DLD1 (cell line): ENCODE results near the gene LHFPL6.

Source experiments
- in situ Hi-C: cut with HindIII; loops from 2 replicates; pipeline ENCODE4 v1.10.0; 2017; ENCODE audit warnings: low sequenced_read_pairs

Gene LHFPL6

GRCh38 chr13:39418424-39418823, 184.6 kb downstream of the LHFPL6 start:
- in situ Hi-C loops: no loop called here

DNA sequence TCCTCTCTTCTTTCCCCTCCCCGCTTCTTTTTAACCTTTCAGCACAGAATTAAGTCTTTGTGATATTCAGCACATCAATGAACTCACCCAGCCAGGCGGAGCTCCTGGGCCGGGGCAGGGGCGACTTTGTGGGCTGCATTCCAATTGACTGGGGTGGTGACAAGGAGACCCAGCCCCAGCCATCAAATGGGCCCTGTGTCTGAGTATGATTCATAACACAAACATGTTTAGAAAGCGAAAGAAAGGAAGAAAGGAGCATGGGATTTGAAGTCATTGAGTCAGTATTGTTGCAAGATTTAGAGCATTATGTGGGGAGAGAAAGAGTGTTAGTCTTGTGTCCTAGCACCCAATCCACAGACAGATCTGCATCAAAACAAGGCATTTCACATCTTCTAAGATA, 185.3 kb downstream of the LHFPL6 start:
- in situ Hi-C loops: no loop called here

- in situ Hi-C loops: no loop called here
Measured at GRCh38 chr13:39417131-39417530, 185.9 kb downstream of the LHFPL6 start.

- in situ Hi-C loops: no loop called here
Measured at GRCh38 chr13:39415008-39415802, 187.8 kb downstream of the LHFPL6 start.

GRCh38 chr13:39414339-39414738, 188.7 kb downstream of the LHFPL6 start:
- in situ Hi-C loops: no loop called here

- in situ Hi-C loops: no loop called here
Measured at GRCh38 chr13:39411511-39411910, 191.5 kb downstream of the LHFPL6 start.

DNA sequence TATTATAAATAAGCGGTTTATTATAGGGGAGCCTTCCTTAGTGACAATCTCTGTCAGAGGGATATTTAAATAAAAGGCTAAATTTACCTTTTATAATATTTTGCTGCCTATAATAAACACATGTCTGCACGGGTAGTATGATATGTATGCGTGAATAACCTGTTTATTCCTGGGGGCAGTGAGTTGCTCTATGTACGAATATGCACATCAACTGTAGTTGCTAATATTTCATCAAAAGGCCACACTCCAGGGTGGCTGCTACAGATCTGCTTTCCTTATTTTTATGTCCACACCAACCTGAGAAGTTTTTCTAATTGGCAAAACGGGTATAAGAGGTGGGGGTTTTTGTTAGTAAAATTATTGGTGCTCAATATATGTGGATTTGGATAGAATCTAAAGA, 192.0 kb downstream of the LHFPL6 start:
- in situ Hi-C loops: no loop called here

GRCh38 chr13:39410096-39410901, 192.7 kb downstream of the LHFPL6 start:
- in situ Hi-C loops: no loop called here

DNA sequence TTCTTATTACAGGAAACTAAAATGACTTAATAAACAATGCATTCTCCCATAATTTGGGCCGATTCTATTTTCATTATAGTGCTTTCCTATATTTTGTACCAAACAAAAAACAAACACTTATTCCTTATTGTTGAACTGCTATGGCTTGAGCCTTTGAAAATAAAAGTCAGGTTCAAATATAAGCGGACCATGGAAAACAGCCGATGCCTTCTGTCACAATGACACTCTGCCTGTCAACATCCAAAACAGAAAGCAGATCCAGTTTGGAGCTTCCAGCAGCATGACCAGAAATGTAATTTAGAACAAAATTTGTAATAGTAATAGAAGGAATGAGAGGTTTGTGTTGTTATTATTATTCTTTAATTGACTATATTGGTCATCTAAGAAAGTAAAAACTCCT, 194.5 kb downstream of the LHFPL6 start:
- in situ Hi-C loops: no loop called here

GRCh38 chr13:39407786-39408185, 195.2 kb downstream of the LHFPL6 start:
- in situ Hi-C loops: no loop called here

DNA sequence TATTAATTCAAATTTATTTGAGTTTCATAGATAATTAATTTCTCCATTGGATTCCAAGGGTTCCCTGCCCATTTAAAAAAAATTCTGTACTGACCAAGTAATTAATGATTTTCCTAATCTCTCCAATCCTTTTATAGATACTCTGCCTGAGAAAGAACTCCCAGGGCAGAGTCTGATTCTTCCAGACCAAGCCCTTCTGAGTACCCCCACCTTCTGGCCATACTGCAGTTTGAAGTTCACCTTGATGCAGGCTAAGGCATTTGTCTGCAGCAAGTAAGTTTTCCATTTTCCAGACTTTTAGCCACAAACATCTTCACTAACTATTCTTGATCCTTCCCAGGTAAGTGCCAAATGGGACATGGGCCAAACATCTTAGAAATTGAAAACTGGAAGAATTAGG, 195.9 kb downstream of the LHFPL6 start:
- in situ Hi-C loops: no loop called here

DNA sequence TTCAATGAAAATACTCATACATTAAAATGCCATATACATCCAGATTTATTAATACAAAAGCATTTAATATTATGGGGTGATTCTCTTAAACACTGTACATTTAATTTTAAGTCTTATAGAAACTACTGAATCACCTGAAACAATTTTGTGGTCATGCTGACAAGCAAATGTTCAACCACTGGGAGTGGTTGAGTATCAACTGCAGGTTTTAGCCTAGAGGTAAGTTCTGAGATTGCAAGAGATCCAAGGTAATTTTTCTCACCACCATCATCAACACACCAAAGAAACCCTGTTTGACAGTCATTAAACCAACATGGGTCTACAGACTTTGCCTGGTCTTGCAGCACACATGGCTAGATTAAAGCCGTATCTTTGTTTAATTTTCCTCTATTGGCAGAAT, 196.3 kb downstream of the LHFPL6 start:
- in situ Hi-C loops: no loop called here

GRCh38 chr13:39405596-39406205, 197.3 kb downstream of the LHFPL6 start:
- in situ Hi-C loops: no loop called here

DNA sequence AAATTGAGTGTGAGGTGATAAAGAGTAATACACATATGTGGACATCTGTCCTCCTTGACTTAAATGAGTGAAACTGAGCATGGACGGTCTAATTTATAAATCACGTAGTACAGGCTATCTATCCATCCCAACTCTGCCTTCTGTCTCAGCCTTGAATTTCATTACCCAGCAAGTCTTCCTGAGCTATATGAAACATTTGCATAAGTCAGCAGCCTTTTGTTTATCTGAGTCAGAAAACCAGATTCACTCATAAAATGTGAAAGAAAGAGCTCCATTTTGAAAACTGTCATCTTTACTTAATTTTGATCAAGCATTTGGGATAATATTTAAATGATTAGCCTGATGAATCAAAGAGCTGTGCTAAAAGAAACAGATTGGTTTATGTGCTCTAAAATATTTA, 197.9 kb downstream of the LHFPL6 start:
- in situ Hi-C loops: no loop called here

- in situ Hi-C loops: no loop called here
Measured at GRCh38 chr13:39403106-39403505, 199.9 kb downstream of the LHFPL6 start.

DNA sequence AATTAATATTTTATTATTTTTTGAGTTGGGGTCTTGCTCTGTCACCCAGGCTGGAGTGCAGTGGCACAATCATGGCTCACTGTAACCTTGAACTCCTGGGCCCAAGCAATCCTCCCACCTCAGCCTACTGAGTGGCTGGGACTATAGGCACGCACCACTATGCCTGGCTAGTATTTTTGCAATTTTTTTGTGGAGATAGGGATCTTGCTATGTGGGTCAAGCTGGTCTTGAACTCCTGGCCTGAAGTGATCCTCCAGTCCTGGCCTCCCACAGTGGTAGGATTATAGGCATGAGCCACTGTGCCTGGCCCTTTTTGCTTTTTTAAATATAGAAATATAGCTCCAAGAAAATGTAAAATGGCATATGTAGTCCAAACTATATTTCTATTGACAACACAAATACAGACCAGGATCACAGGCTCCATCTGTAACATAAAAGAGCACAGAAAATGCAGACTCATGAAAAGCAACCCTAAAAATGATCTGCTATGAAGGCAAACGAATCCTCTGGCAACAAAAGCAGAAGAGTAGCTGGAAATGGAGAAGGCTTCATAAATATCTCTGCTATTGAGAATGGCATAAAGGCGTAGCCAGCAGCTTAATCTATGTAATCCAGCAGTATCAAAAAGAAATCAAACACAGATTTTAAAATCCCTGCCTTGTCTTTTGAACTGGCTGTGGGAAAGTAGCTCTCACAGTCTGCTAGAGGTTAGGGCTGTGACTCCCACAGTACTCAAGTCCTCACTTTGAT, 200.6 kb downstream of the LHFPL6 start:
- in situ Hi-C loops: no loop called here

- in situ Hi-C loops: no loop called here
Measured at GRCh38 chr13:39401756-39402155, 201.2 kb downstream of the LHFPL6 start.

DNA sequence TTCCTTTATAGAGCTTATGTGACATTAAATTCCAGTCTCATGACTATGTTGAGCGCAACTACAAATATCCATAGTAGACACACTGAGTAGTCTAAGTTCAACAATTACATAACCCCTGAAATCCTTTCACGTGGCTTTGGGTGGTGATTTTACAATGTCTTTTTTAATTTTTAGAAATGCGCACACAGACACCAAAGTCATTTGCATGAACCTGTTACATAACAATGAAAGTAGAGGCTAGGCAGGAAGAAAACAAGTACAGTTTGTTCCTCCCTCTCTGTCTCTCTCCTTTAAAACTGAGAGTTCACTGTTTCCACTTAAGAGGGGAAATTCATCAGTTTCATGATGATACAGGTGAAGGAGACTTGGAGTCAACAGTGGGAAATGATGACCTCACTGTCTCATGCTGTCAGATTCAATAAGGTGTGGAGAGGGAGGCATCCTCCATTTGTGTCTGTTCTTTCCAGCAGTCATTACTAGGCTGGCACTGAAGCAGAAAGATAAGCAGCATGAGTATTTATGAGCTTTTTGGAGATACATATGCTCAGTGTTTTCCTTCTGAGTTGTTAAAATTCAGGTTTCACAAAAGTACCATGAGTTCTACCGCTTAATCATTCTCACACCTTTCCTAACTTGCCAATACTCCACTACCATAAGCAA, 201.8 kb downstream of the LHFPL6 start:
- in situ Hi-C loops: no loop called here

GRCh38 chr13:39399102-39399501, 203.9 kb downstream of the LHFPL6 start:
- in situ Hi-C loops: no loop called here

- in situ Hi-C loops: no loop called here
Measured at GRCh38 chr13:39397896-39398265, 205.1 kb downstream of the LHFPL6 start.
